Mucosa of rectum (tissue), 2 donors: ENCODE results near the gene CLIP3.
A peak's percentile ranks its signal among the peaks of the same experiment; 100 is the strongest.

Experiments
- H3K27ac ChIP-seq, 2 donors: one replicate each; pipeline ENCODE4 v1.7.0; 2013; ENCODE audit warnings: inconsistent platforms in 2 of 2, low read depth in 2 of 2, low read length in 2 of 2
- H3K27me3 ChIP-seq, 2 donors: one replicate each; pipeline ENCODE4 v1.7.0; 2013; ENCODE audit warnings: low read length in 2 of 2; ENCODE audit not compliant: control insufficient read depth in 2 of 2, insufficient read depth in 2 of 2
- H3K36me3 ChIP-seq, 2 donors: one replicate each; pipeline ENCODE4 v1.7.0; 2013; ENCODE audit warnings: low read length in 2 of 2; ENCODE audit not compliant: control insufficient read depth in 2 of 2, insufficient read depth in 2 of 2
- H3K4me1 ChIP-seq, 2 donors: one replicate each; pipeline ENCODE4 v1.7.0; 2013; ENCODE audit warnings: low read length in 2 of 2, mild to moderate bottlenecking in 1 of 2; ENCODE audit not compliant: control insufficient read depth in 2 of 2, insufficient read depth in 2 of 2
- H3K4me3 ChIP-seq, 2 donors: one replicate each; pipeline ENCODE4 v1.7.0; 2013; ENCODE audit warnings: low read length in 2 of 2
- H3K9ac ChIP-seq, 2 donors: one replicate each; pipeline ENCODE4 v1.7.0; 2013; ENCODE audit warnings: low read length in 2 of 2, low read depth in 1 of 2, mild to moderate bottlenecking in 1 of 2
- H3K9me3 ChIP-seq, 2 donors: one replicate each; pipeline ENCODE4 v1.7.0; 2013; ENCODE audit warnings: low read length in 2 of 2; ENCODE audit not compliant: control insufficient read depth in 2 of 2
- donor health status: healthy.
- donor health status: Normal muscosa, but diverticular disease.

The CLIP3 gene

GRCh38 chr19:36008336-36008978 lies 24.2 kb downstream of the CLIP3 start, which contains the start of gene SYNE4:
Gene SYNE4 (minus strand): TSS chr19:36008813. CDS start chr19:36008681, 132 bp downstream.
- H3K9ac ChIP-seq: peak within 1 kb of the TSS; percentile 57 to 63
- no peaks in the 10 kb centered on the region for H3K36me3 ChIP-seq
- H3K27ac ChIP-seq: peak within 1 kb of the TSS in 1 of 2 donors; percentile 9
- peak within 1 kb of the TSS; percentile 56 to 62 for H3K4me3 ChIP-seq
- H3K4me1 ChIP-seq: peaks cover 14% of the 10 kb centered on the region in 2 donors
- H3K27me3 ChIP-seq: no peaks in the 10 kb centered on the region
- no peaks in the 10 kb centered on the region for H3K9me3 ChIP-seq

- no peak overlapping the region for H3K27ac ChIP-seq
- H3K9ac ChIP-seq: no peak overlapping the region
- H3K27me3 ChIP-seq: no peaks in the 10 kb centered on the region
- H3K36me3 ChIP-seq: no peaks in the 10 kb centered on the region
- H3K4me1 ChIP-seq: peaks cover 9 to 10% of the 10 kb centered on the region in 2 donors
- H3K9me3 ChIP-seq: no peaks in the 10 kb centered on the region
- H3K4me3 ChIP-seq: no peak overlapping the region
Measured at GRCh38 chr19:36006955-36007354, 25.7 kb downstream of the CLIP3 start.

- H3K27ac ChIP-seq: no peak overlapping the region
- peaks cover 0 to 11% of the 10 kb centered on the region in 2 donors for H3K36me3 ChIP-seq
- no peak overlapping the region for H3K9ac ChIP-seq
- H3K9me3 ChIP-seq: no peaks in the 10 kb centered on the region
- no peak overlapping the region for H3K4me3 ChIP-seq
- peaks cover 0 to 3% of the 10 kb centered on the region in 2 donors for H3K4me1 ChIP-seq
- H3K27me3 ChIP-seq: no peaks in the 10 kb centered on the region
Measured at GRCh38 chr19:36003284-36003683, 29.4 kb downstream of the CLIP3 start.

GRCh38 chr19:36001605-36002004 lies 31.1 kb downstream of the CLIP3 start:
- no peaks in the 10 kb centered on the region for H3K27me3 ChIP-seq
- H3K36me3 ChIP-seq: peaks cover 0 to 13% of the 10 kb centered on the region in 2 donors
- H3K4me1 ChIP-seq: peaks cover 3 to 5% of the 10 kb centered on the region in 2 donors
- no peak overlapping the region for H3K9ac ChIP-seq
- H3K4me3 ChIP-seq: no peak overlapping the region
- no peaks in the 10 kb centered on the region for H3K9me3 ChIP-seq
- H3K27ac ChIP-seq: no peak overlapping the region

GRCh38 chr19:35996777-35997176 lies 35.9 kb downstream of the CLIP3 start:
- Histone ChIP-seq H3K9ac (no peak overlapping the region), H3K27ac (no peak overlapping the region), H3K36me3 (peaks cover 0 to 13% of the 10 kb centered on the region in 2 donors), H3K4me3 (peak overlapping the region; percentile 9 to 73), H3K4me1 (peaks cover 12 to 21% of the 10 kb centered on the region in 2 donors), H3K27me3 (no peaks in the 10 kb centered on the region), H3K9me3 (no peaks in the 10 kb centered on the region)

GRCh38 chr19:35995048-35995993 lies 37.4 kb downstream of the CLIP3 start, which contains the start of gene SDHAF1:
Gene SDHAF1 (plus strand): TSS chr19:35995188. CDS start chr19:35995275, 87 bp downstream.
- Histone ChIP-seq H3K4me1 (peaks cover 12 to 21% of the 10 kb centered on the region in 2 donors), H3K27ac (peak within 1 kb of the TSS; percentile 66 to 85), H3K4me3 (peak within 1 kb of the TSS; percentile 73 to 93), H3K27me3 (no peaks in the 10 kb centered on the region), H3K36me3 (peaks cover 0 to 3% of the 10 kb centered on the region in 2 donors), H3K9me3 (no peaks in the 10 kb centered on the region), H3K9ac (peak within 1 kb of the TSS; percentile 76 to 83)

- Histone ChIP-seq H3K4me3 (peak overlapping the region; percentile 73 to 93), H3K9ac (peak overlapping the region; percentile 41 to 46), H3K27ac (no peak overlapping the region), H3K4me1 (peaks cover 12 to 19% of the 10 kb centered on the region in 2 donors), H3K9me3 (no peaks in the 10 kb centered on the region), H3K27me3 (no peaks in the 10 kb centered on the region), H3K36me3 (peaks cover 0 to 3% of the 10 kb centered on the region in 2 donors)
Measured at GRCh38 chr19:35993923-35994598, 38.6 kb downstream of the CLIP3 start.

- Histone ChIP-seq H3K9ac (no peak overlapping the region), H3K36me3 (peaks cover 0 to 1% of the 10 kb centered on the region in 2 donors), H3K27me3 (peaks cover 0 to 5% of the 10 kb centered on the region in 2 donors), H3K4me1 (peaks cover 12 to 18% of the 10 kb centered on the region in 2 donors), H3K9me3 (no peaks in the 10 kb centered on the region), H3K27ac (no peak overlapping the region), H3K4me3 (no peak overlapping the region)
Measured at GRCh38 chr19:35992907-35993765, 39.5 kb downstream of the CLIP3 start.

GRCh38 chr19:35991731-35992450 lies 40.8 kb downstream of the CLIP3 start:
- Histone ChIP-seq H3K9me3 (no peaks in the 10 kb centered on the region), H3K4me3 (no peak overlapping the region), H3K36me3 (no peaks in the 10 kb centered on the region), H3K27ac (no peak overlapping the region), H3K27me3 (peaks cover 2 to 6% of the 10 kb centered on the region in 2 donors), H3K4me1 (peaks cover 12 to 18% of the 10 kb centered on the region in 2 donors), H3K9ac (no peak overlapping the region)
